ENCODE measurements around the gene CACNA2D1.

Gene CACNA2D1

GRCh38 chr7:82443547-82444219, at the start of gene CACNA2D1:
CACNA2D1 (minus strand) TSS chr7:82443777.
- peak; percentile 96 for DNase-seq

- peak; percentile 5 for DNase-seq
Observed at GRCh38 chr7:82481499-82482097, 38.0 kb upstream of the CACNA2D1 start.

- no peak for DNase-seq
Observed at GRCh38 chr7:82477733-82478515, 34.3 kb upstream of the CACNA2D1 start.

GRCh38 chr7:82472966-82473365, 29.4 kb upstream of the CACNA2D1 start:
- no peak for DNase-seq

- DNase-seq, result no peak
Observed at GRCh38 chr7:82471351-82472020, 27.9 kb upstream of the CACNA2D1 start.

- DNase-seq, result no peak
Observed at GRCh38 chr7:82469207-82469606, 25.6 kb upstream of the CACNA2D1 start.

- no peak for DNase-seq
Observed at GRCh38 chr7:82468435-82468834, 24.9 kb upstream of the CACNA2D1 start.

GRCh38 chr7:82467020-82467419, 23.4 kb upstream of the CACNA2D1 start:
- DNase-seq, result no peak

- DNase-seq, result no peak
Observed at GRCh38 chr7:82464372-82464771, 20.8 kb upstream of the CACNA2D1 start.

- DNase-seq, result no peak
Observed at GRCh38 chr7:82455295-82455694, 11.7 kb upstream of the CACNA2D1 start.

GRCh38 chr7:82450759-82451158, 7.2 kb upstream of the CACNA2D1 start:
- DNase-seq, result no peak

- no peak for DNase-seq
Observed at GRCh38 chr7:82449910-82450309, 6.3 kb upstream of the CACNA2D1 start.

- DNase-seq, result no peak
Observed at GRCh38 chr7:82446897-82447296, 3.3 kb upstream of the CACNA2D1 start.

- DNase-seq, result peak; percentile 31
Observed at GRCh38 chr7:82445271-82445670, 1.7 kb upstream of the CACNA2D1 start.

GRCh38 chr7:82444220-82444909, 788 bp upstream of the CACNA2D1 start:
- no peak for DNase-seq

- peak; percentile 75 for DNase-seq
Observed at GRCh38 chr7:82443036-82443546, 486 bp downstream of the CACNA2D1 start.

GRCh38 chr7:82442492-82443035, 1.0 kb downstream of the CACNA2D1 start:
- DNase-seq, result peak; percentile 36

- no peak for DNase-seq
Observed at GRCh38 chr7:82441669-82442478, 1.7 kb downstream of the CACNA2D1 start.

- no peak for DNase-seq
Observed at GRCh38 chr7:82438521-82438920, 5.1 kb downstream of the CACNA2D1 start.

- no peak for DNase-seq
Observed at GRCh38 chr7:82435769-82436168, 7.8 kb downstream of the CACNA2D1 start.

- no peak for DNase-seq
Observed at GRCh38 chr7:82434275-82435022, 9.1 kb downstream of the CACNA2D1 start.

Data from COR-L47 (cell line).